ENCODE data around the gene WIZ.
"Not testable (repeated sequence)": the region's sequence is repeated elsewhere in the genome, so short reads cannot be mapped to it uniquely, and the experiment has no call there.

The WIZ gene

GRCh38 chr19:15427350-15427700 is 22.4 kb downstream of the WIZ start:
- DNase-seq, result no peak

GRCh38 chr19:15426485-15427349 is 23.0 kb downstream of the WIZ start:
- DNase-seq, result no peak

GRCh38 chr19:15425321-15425950 is 24.3 kb downstream of the WIZ start:
- no peak for DNase-seq

- DNase-seq, result no peak
These were observed 25.0 kb downstream of the WIZ start for GRCh38 chr19:15424692-15425272.

- no peak for DNase-seq
These were observed 25.6 kb downstream of the WIZ start for GRCh38 chr19:15424121-15424520.

GRCh38 chr19:15423130-15423529 is 26.6 kb downstream of the WIZ start:
- DNase-seq, result no peak

GRCh38 chr19:15422296-15423075 is 27.3 kb downstream of the WIZ start:
- no peak for DNase-seq

GRCh38 chr19:15421721-15422260 is 28.0 kb downstream of the WIZ start:
- DNase-seq, result no peak

GRCh38 chr19:15421136-15421695 is 28.5 kb downstream of the WIZ start:
- DNase-seq, result no peak

- DNase-seq, result no peak
These were observed 30.2 kb downstream of the WIZ start for GRCh38 chr19:15419413-15420025.

GRCh38 chr19:15418579-15419412 is 31.0 kb downstream of the WIZ start, which contains the start of gene AKAP8L:
AKAP8L (minus strand) TSS chr19:15418988; CDS start chr19:15418923, 65 bp downstream.
- DNase-seq, result peak; percentile 100

GRCh38 chr19:15418231-15418578 is 31.6 kb downstream of the WIZ start:
- DNase-seq, result no peak

- peak; percentile 12 for DNase-seq
These were observed 32.1 kb downstream of the WIZ start for GRCh38 chr19:15417699-15418098.

- no peak for DNase-seq
These were observed 36.9 kb downstream of the WIZ start for GRCh38 chr19:15412832-15413231.

- not testable (repeated sequence) for DNase-seq
These were observed 38.4 kb downstream of the WIZ start for GRCh38 chr19:15411351-15411750.

GRCh38 chr19:15404780-15405211 is 45.0 kb downstream of the WIZ start:
- DNase-seq, result no peak

GRCh38 chr19:15404097-15404779 is 45.5 kb downstream of the WIZ start:
- DNase-seq, result no peak

- no peak for DNase-seq
These were observed 46.6 kb downstream of the WIZ start for GRCh38 chr19:15403151-15403531.

GRCh38 chr19:15402411-15403150 is 47.2 kb downstream of the WIZ start:
- DNase-seq, result no peak

GRCh38 chr19:15401397-15401710 is 48.4 kb downstream of the WIZ start:
- no peak for DNase-seq
